Caco-2 (cell line): ENCODE measurements around the gene RCSD1. TPM values are rescaled to one million over a fixed set of nuclear protein-coding genes. Genes with fewer than 3 reads are reported as not detected.
A peak's percentile ranks its signal among the peaks of the same experiment; 100 is the strongest.

ENCODE experiments used
- BruUV-seq: library from RNA; stranded (reverse); fragments of 400-500 nt; replicated peaks from 2 replicates; lab custom pipeline; 2021; lab: Mats Ljungman, UMichigan
- CTCF ChIA-PET: fragments of 300-600 bp; sonication (Branson Sonifier 250); formaldehyde crosslinking; loops from one replicate; lab custom pipeline; 2022; ENCODE audit warnings: antibody characterized with exemption; lab: Charles Lee
- POLR2A ChIA-PET: fragments of 300-600 bp; sonication (Branson Sonifier 250); formaldehyde crosslinking; loops from one replicate; lab custom pipeline; 2022; ENCODE audit warnings: antibody characterized with exemption; lab: Charles Lee
- DNase-seq, 2 experiments: peaks; one replicate each; pipeline versions ENCODE4 v3.0.0 to v3.0.0-alpha.2; 2020 to 2022
- H3K27me3 ChIP-seq: replicated peaks from 2 replicates; pipeline ENCODE4 v1.6.0; 2011; ENCODE audit warnings: low read length; ENCODE audit not compliant: control insufficient read depth, insufficient read depth
- H3K36me3 ChIP-seq: 2 replicates; pipeline ENCODE4 v1.5.1; 2011; ENCODE audit warnings: low read length; ENCODE audit not compliant: control insufficient read depth, insufficient read depth
- H3K4me1 ChIP-seq: fragments of 250-450 bp; sonication (Bioruptor Pico); 2 replicates; pipeline ENCODE4 v1.5.1; 2020; ENCODE audit warnings: mild to moderate bottlenecking
- H3K4me3 ChIP-seq: 2 replicates; pipeline ENCODE4 v1.5.1; 2011; ENCODE audit warnings: low read depth, mild to moderate bottlenecking, control low read depth, low read length
- H3K9me3 ChIP-seq: fragments of 250-450 bp; sonication (Bioruptor Pico); 2 replicates; pipeline ENCODE4 v1.5.1; 2020; ENCODE audit warnings: mild to moderate bottlenecking, moderate library complexity
- H3K27ac Mint-ChIP-seq: one replicate; pipeline ENCODE4 v1.8.0; 2022; ENCODE audit warnings: mixed read lengths; ENCODE audit not compliant: unreplicated experiment
- H3K27me3 Mint-ChIP-seq: one replicate; pipeline ENCODE4 v1.8.0; 2022; ENCODE audit warnings: mixed read lengths; ENCODE audit not compliant: insufficient read depth, unreplicated experiment
- H3K36me3 Mint-ChIP-seq: one replicate; pipeline ENCODE4 v1.8.0; 2022; ENCODE audit warnings: mild to moderate bottlenecking, mixed read lengths; ENCODE audit not compliant: insufficient read depth, unreplicated experiment
- H3K4me1 Mint-ChIP-seq: one replicate; pipeline ENCODE4 v1.8.0; 2022; ENCODE audit warnings: low read depth, mixed read lengths; ENCODE audit not compliant: unreplicated experiment
- H3K4me3 Mint-ChIP-seq: one replicate; pipeline ENCODE4 v1.8.0; 2022; ENCODE audit warnings: mild to moderate bottlenecking, moderate library complexity, mixed read lengths; ENCODE audit not compliant: unreplicated experiment
- H3K9me3 Mint-ChIP-seq: one replicate; pipeline ENCODE4 v1.8.0; 2022; ENCODE audit warnings: mixed read lengths; ENCODE audit not compliant: unreplicated experiment
- intact Hi-C: fragments of 100-400 bp; cut with micrococcal nuclease; formaldehyde crosslinking; loops from one replicate; pipeline ENCODE4 v1.10.0; 2022; ENCODE audit not compliant: unreplicated experiment
- total RNA-seq: library from RNA; stranded (reverse); gene quantifications from 2 replicates; pipeline ENCODE4 v1.2.3, GENCODE V29; 2022
- TF ChIP-seq, protein P1 (sequence below), 2 experiments: fragments of 200-600 bp in 1 of 2; IDR thresholded peaks; 1 replicate in 1 of 2; 2 replicates in 1 of 2; pipeline versions ENCODE4 v1.5.1 to v1.8.0; 2011 to 2022; ENCODE audit warnings: antibody characterized with exemption in 1 of 2, control low read depth in 1 of 2, inconsistent platforms in 1 of 2, low read depth in 1 of 2, low read length in 1 of 2, mild to moderate bottlenecking in 1 of 2, moderate library complexity in 1 of 2; ENCODE audit not compliant: insufficient read depth in 1 of 2, severe bottlenecking in 1 of 2, unreplicated experiment in 1 of 2

RCSD1 gene
- total RNA-seq, 1 experiment from 2014 or later: not detected

DNA sequence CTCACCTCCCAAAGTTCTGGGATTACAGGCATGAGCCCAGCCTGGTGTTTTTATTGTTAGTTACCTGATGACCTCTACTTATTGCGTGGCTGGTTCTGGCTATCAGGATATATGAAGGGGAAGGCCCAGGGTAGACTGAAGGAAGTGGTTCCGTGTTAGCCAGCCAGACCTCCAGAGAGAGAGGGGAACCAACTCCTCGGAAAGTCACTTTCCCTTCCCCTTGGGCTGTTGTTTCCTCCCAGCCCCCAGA, 2.5 kb upstream of the RCSD1 start:
- Histone ChIP-seq H3K27me3 (no peaks in the 10 kb centered on the region; the same call in 1 of the 2 replicates), H3K36me3 (no peaks in the 10 kb centered on the region), H3K4me1 (peaks cover 3% of the 10 kb centered on the region; the same call in 1 of the 2 replicates), H3K4me3 (no peak overlapping the region), H3K9me3 (no peaks in the 10 kb centered on the region; the same call in 1 of the 2 replicates)
- TF ChIP-seq, protein P1, sequence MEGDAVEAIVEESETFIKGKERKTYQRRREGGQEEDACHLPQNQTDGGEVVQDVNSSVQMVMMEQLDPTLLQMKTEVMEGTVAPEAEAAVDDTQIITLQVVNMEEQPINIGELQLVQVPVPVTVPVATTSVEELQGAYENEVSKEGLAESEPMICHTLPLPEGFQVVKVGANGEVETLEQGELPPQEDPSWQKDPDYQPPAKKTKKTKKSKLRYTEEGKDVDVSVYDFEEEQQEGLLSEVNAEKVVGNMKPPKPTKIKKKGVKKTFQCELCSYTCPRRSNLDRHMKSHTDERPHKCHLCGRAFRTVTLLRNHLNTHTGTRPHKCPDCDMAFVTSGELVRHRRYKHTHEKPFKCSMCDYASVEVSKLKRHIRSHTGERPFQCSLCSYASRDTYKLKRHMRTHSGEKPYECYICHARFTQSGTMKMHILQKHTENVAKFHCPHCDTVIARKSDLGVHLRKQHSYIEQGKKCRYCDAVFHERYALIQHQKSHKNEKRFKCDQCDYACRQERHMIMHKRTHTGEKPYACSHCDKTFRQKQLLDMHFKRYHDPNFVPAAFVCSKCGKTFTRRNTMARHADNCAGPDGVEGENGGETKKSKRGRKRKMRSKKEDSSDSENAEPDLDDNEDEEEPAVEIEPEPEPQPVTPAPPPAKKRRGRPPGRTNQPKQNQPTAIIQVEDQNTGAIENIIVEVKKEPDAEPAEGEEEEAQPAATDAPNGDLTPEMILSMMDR (IDR thresholded peaks at IDR 0.05; ENCODE audit: insufficient read depth in 1 of 2, low read depth in 1 of 2, low read length in 1 of 2, severe bottlenecking in 1 of 2, unreplicated experiment in 1 of 2): no peak
- Mint-ChIP-seq H3K27ac (no peak overlapping the region), H3K4me3 (no peak overlapping the region), H3K4me1 (no peaks in the 10 kb centered on the region), H3K9me3 (no peaks in the 10 kb centered on the region), H3K36me3 (no peaks in the 10 kb centered on the region), H3K27me3 (peaks cover 18% of the 10 kb centered on the region)
- CTCF ChIA-PET: no interaction called here
- BruUV-seq: no TSS peak
- POLR2A ChIA-PET: no interaction called here
- intact Hi-C loops: no loop called here
- DNase-seq: no peak

DNA sequence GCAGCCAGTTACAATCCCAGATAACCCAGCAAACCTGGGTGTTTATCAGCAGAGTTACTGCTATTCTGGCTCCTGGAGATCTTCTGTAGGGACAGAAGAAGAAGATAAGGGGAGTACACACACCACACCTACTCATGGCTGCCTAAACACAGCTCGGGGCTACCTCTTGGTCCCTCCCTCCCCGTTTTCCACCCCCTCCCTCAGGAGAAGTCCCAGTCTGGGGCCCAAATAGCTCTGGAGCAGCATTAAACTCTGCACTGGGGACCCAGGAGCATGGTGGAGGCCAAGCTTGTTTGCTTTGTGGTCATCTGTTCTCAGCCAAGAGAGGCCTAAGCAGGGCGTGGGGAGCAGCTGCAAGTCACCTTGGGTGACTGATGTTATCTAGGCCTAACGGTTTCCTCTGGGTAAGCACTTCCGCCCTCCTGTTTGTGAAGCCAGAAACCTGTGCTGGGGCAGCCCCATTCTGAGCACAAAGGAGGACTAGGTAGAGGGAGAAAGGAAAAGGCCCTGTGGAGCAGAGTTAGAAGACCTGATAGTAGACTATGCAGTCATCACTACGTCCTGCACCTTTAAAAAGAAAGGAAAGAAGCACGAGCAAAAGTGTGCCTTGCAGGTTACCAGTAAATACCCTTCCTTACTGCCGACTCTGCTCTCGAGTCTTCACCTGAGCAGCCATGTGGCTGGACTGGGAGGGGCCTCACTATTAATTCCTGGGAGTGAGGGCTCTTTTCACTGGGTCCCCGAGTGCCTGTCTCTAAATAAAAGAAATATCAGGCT, 2.0 kb upstream of the RCSD1 start:
- Mint-ChIP-seq H3K4me1 (no peaks in the 10 kb centered on the region), H3K9me3 (no peaks in the 10 kb centered on the region), H3K27me3 (peaks cover 15% of the 10 kb centered on the region), H3K36me3 (no peaks in the 10 kb centered on the region), H3K4me3 (no peak overlapping the region), H3K27ac (no peak overlapping the region)
- intact Hi-C loops: no loop called here
- BruUV-seq: no TSS peak
- H3K9me3 ChIP-seq: no peaks in the 10 kb centered on the region; the same call in 1 of the 2 replicates
- ChIA-PET POLR2A (no interaction called here), CTCF (interaction anchor here (0.6 to 0.7 kb wide), 2 partner anchors 33 to 718 kb away, joined by 4 to 7 read pairs; no protein-coding TSS in a partner anchor)
- no peaks in the 10 kb centered on the region; the same call in 1 of the 2 replicates for H3K27me3 ChIP-seq
- no peak overlapping the region for H3K4me3 ChIP-seq
- DNase-seq: peak; percentile 15 to 44
- TF ChIP-seq, protein P1 (IDR thresholded peaks at IDR 0.05; ENCODE audit: insufficient read depth in 1 of 2, low read depth in 1 of 2, low read length in 1 of 2, severe bottlenecking in 1 of 2, unreplicated experiment in 1 of 2): no peak
- H3K4me1 ChIP-seq: peaks cover 3% of the 10 kb centered on the region; the same call in 1 of the 2 replicates
- H3K36me3 ChIP-seq: no peaks in the 10 kb centered on the region

DNA sequence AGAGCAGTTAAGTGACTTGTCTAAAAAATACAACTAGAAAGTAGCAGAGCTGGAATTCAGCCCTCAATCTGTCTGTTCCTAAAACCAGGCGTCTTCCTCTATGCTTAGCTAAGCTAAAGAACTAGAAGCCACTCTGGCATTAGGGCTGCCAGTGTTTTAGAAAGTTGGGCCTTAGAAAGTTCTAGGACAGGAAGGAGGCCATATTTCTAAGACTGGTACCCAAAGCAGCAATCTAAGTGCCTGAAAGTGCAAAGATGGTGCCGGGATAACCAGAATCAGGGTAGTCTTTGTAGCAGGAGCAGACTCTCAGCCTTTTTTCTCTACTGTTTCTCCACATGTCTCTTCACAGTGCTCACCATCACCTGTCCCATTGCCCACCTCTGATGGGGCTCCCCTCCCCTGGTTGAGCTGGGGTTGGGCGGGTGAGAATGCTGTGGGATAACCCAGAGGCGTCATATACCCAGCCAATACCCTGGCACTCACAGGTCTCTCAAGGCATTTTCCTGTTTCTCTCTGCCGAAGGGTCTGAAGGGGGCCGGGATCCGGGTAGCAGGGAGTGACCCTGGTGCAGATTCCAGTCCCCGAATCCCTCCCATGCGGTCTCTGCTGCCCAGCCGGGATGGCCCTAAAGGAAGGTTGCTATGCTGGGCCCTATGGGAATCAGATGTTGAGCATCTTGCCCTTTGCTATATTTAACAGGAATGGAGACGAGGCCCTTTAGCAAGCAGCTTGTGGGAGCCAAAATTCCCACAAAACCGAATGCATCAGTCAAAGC, 1.1 kb upstream of the RCSD1 start:
- no peak overlapping the region for H3K27ac Mint-ChIP-seq
- Histone ChIP-seq H3K4me1 (peaks cover 3% of the 10 kb centered on the region; the same call in 1 of the 2 replicates), H3K27me3 (no peaks in the 10 kb centered on the region; the same call in 1 of the 2 replicates), H3K4me3 (no peak overlapping the region), H3K9me3 (no peaks in the 10 kb centered on the region; the same call in 1 of the 2 replicates), H3K36me3 (no peaks in the 10 kb centered on the region)
- H3K36me3 Mint-ChIP-seq: no peaks in the 10 kb centered on the region
- peaks cover 16% of the 10 kb centered on the region for H3K27me3 Mint-ChIP-seq
- TF ChIP-seq, protein P1 (IDR thresholded peaks at IDR 0.05; ENCODE audit: insufficient read depth in 1 of 2, low read depth in 1 of 2, low read length in 1 of 2, severe bottlenecking in 1 of 2, unreplicated experiment in 1 of 2): no peak
- ChIA-PET POLR2A (no interaction called here), CTCF (no interaction called here)
- intact Hi-C loops: no loop called here
- BruUV-seq: no TSS peak
- no peak for DNase-seq
- no peaks in the 10 kb centered on the region for H3K9me3 Mint-ChIP-seq
- no peaks in the 10 kb centered on the region for H3K4me1 Mint-ChIP-seq
- H3K4me3 Mint-ChIP-seq: peak overlapping the region; percentile 66
